ENCODE results near the gene CD40LG. TPM values are rescaled to one million over a fixed set of nuclear protein-coding genes. Genes with fewer than 3 reads are reported as not detected.

CD40LG gene
- polyA plus RNA-seq, 3 donors from 2014 or later: 0.21 to 0.63 (median 0.37) TPM

DNA sequence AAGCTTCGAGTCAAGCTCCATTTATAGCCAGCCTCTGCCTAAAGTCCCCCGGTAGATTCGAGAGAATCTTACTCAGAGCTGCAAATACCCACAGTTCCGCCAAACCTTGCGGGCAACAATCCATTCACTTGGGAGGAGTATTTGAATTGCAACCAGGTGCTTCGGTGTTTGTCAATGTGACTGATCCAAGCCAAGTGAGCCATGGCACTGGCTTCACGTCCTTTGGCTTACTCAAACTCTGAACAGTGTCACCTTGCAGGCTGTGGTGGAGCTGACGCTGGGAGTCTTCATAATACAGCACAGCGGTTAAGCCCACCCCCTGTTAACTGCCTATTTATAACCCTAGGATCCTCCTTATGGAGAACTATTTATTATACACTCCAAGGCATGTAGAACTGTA is 11.2 kb downstream of the CD40LG start:
- peaks cover 21 to 36% of the 10 kb centered on the region in 2 donors for H3K4me1 Mint-ChIP-seq
- no peak overlapping the region for H3K27ac Mint-ChIP-seq
- H3K27me3 Mint-ChIP-seq (ENCODE audit: low read depth in 3 of 3): peaks cover 0 to 5% (median 3%) of the 10 kb centered on the region in 3 donors
- H3K36me3 Mint-ChIP-seq: peaks cover 4 to 22% (median 10%) of the 10 kb centered on the region in 3 donors
- DNase-seq: no peak
- no peak overlapping the region for H3K4me3 Mint-ChIP-seq
- no peaks in the 10 kb centered on the region for H3K9me3 Mint-ChIP-seq

DNA sequence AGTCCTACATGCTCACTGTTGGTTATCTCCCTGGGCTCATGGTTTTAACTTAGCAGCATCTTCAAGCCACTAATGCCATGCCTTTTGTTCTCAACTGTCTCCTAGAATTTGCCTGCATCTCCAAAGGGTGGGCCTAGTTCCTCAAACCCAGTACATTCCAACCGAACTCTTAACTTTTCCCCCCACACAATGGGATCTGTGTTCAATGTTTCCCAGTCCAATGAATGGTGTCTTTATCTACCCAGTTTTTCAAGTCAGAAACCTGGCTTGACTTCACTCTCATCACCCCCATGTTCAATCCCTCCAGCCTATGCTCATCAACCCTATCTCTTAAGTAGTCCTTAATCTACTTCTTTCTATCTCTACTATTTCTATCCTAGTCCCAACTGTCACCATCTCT is 12.9 kb downstream of the CD40LG start:
- Mint-ChIP-seq H3K36me3 (peaks cover 9 to 19% (median 15%) of the 10 kb centered on the region in 3 donors), H3K9me3 (peaks cover 0 to 2% (median 0%) of the 10 kb centered on the region in 6 donors), H3K27ac (peak overlapping the region in 1 of 6 donors; percentile 6), H3K4me3 (no peak overlapping the region), H3K27me3 (ENCODE audit: low read depth in 3 of 3) (peaks cover 0 to 5% (median 0%) of the 10 kb centered on the region in 3 donors), H3K4me1 (peaks cover 35 to 50% of the 10 kb centered on the region in 2 donors)
- DNase-seq: no peak

DNA sequence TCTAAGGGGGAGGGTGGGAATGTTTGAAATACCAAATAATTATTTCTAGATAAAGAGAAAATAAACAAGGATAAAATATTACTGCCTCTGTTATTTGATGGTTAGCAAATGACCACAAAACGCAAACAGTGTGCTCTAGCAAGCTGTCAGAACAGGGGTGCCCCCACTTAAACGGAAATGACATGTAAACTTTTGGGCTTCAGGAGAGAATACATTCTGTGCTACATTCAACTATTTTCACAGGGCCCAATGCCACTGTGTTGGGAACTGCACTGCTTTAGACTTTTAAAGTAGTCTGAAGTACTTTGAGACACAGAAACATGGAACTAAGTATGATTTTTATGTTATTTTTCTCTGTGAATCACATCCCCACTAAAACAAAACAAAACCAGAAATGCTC is 14.1 kb downstream of the CD40LG start:
- H3K9me3 Mint-ChIP-seq: peaks cover 0 to 2% (median 0%) of the 10 kb centered on the region in 6 donors
- peaks cover 9 to 19% (median 19%) of the 10 kb centered on the region in 3 donors for H3K36me3 Mint-ChIP-seq
- no peak for DNase-seq
- peaks cover 0 to 3% (median 0%) of the 10 kb centered on the region in 3 donors for H3K27me3 Mint-ChIP-seq (ENCODE audit: low read depth in 3 of 3)
- peak overlapping the region; percentile 8 to 77 (median 70) for H3K27ac Mint-ChIP-seq
- H3K4me1 Mint-ChIP-seq: peaks cover 42 to 55% of the 10 kb centered on the region in 2 donors
- H3K4me3 Mint-ChIP-seq: peak overlapping the region in 3 of 5 donors; percentile 24 to 55 (median 38)

DNA sequence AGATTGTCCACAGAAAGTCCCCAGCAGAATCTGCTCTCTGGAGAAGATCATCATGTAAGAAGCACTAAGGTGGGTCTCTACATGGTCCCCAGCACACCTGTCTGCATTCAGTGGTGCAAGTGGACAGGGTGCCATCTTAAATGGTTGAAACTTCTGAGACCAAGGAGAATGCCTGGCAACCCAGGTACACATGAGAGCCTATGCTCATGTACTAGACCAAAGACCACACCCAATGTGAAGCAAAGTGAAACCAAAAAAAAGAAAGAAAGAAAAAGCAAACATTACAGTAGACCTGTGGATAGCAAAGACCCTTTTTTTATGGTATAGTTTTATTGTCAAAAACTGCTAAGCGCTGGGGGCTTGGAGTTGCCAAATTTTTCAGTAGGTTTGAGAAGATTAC is 15.0 kb downstream of the CD40LG start:
- H3K4me3 Mint-ChIP-seq: peak overlapping the region in 1 of 5 donors; percentile 10
- peaks cover 0 to 4% (median 2%) of the 10 kb centered on the region in 3 donors for H3K27me3 Mint-ChIP-seq (ENCODE audit: low read depth in 3 of 3)
- H3K36me3 Mint-ChIP-seq: peaks cover 14 to 28% (median 19%) of the 10 kb centered on the region in 3 donors
- peaks cover 50 to 56% of the 10 kb centered on the region in 2 donors for H3K4me1 Mint-ChIP-seq
- peaks cover 0 to 2% (median 0%) of the 10 kb centered on the region in 6 donors for H3K9me3 Mint-ChIP-seq
- no peak for DNase-seq
- peak overlapping the region in 1 of 6 donors; percentile 63 for H3K27ac Mint-ChIP-seq

DNA sequence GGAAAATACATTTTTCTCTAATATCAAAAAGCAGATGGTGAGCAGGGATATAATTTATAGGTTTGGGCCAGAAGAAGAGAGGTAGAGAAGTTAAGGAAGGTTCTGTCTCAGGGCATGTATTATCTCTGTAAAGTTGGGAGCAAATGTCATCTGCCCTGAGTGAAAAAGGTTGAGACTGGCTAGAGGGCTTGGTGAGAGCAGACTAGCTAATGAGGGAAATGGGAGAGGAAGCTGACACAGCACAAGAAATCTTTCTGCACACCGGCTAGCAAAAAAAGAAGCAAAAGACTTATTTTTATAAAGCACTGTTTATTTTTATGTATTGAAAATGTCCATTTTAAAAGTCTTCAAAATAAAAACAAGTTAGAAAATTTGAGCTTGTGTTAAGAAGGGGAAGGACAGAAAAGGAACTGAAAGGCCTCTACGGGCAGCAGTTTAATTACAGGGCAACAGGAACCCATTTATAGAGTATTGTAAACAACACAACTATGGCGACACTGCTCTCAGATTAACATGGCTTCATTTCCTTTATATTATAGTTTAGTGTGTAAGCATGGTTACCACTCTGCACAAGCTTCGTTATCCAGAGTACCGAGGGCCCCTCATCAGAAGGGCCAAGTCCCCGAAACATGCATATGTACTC is 17.4 kb downstream of the CD40LG start:
- Mint-ChIP-seq H3K36me3 (peaks cover 19 to 47% (median 30%) of the 10 kb centered on the region in 3 donors), H3K27ac (peak overlapping the region; percentile 6 to 82 (median 68)), H3K9me3 (peaks cover 0 to 2% (median 0%) of the 10 kb centered on the region in 6 donors), H3K4me3 (peak overlapping the region in 3 of 5 donors; percentile 35 to 42 (median 38)), H3K27me3 (ENCODE audit: low read depth in 3 of 3) (peaks cover 0 to 5% (median 2%) of the 10 kb centered on the region in 3 donors), H3K4me1 (peaks cover 54 to 61% of the 10 kb centered on the region in 2 donors)
- DNase-seq: no peak

DNA sequence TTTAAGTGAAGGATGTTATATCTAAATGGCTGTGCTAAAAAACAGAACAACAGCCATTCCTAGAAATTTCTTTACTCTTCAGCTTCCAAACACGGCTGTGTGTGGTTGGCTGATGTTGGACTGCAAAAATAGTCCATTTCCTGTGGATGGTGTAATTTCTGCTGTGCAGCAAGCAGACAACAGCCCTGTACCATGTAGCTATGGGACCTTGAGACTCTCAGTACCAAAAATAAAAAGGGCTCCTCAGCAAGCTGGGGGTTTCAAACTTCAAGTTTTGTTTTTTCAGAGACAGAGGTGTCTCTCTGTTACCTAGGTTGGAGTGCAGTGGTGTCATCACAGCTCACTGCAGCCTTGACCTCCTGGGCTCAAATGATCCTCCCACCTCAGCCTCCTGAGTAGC is 18.1 kb downstream of the CD40LG start:
- DNase-seq: no peak
- Mint-ChIP-seq H3K4me1 (peaks cover 50 to 61% of the 10 kb centered on the region in 2 donors), H3K4me3 (peak overlapping the region in 1 of 5 donors; percentile 28), H3K27me3 (ENCODE audit: low read depth in 3 of 3) (peaks cover 0 to 5% (median 2%) of the 10 kb centered on the region in 3 donors), H3K27ac (peak overlapping the region in 5 of 6 donors; percentile 15 to 82 (median 69)), H3K9me3 (peaks cover 0 to 2% (median 0%) of the 10 kb centered on the region in 6 donors), H3K36me3 (peaks cover 24 to 50% (median 26%) of the 10 kb centered on the region in 3 donors)

DNA sequence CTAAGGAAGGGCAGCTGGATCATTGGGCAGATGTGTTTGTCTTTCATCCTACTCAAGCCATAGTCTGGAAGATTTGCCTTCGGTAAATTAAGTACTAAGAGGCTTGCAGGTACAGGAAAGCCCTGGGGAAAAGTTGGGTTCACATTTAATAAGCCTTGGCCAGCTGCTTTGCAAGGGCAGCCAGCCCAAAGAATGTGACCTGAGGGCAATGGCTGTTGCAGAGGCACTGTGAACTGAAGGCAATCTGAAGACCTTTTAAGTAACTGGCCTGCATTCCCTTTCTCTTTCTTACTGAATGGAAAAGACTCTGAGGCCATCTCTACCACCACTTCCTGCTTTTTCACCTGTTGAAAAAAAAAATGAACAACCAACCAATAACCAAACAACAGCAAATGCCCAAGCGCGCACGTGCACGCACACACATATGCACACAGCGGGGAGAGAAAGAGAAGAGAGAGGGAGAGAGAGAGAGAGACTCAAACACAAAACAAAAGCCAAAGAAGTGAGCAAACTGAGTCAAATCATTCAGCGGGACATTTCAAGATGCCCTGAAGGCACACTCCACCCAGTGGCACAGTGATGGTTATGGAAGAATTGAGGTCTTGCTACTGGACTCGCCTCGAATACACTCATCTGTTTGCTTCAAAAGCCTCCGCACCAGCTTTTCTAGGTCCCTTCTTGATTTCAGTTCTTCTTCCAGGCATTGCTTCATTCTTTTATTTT is 19.6 kb downstream of the CD40LG start:
- peaks cover 28 to 58% (median 33%) of the 10 kb centered on the region in 3 donors for H3K36me3 Mint-ChIP-seq
- H3K9me3 Mint-ChIP-seq: peaks cover 0 to 2% (median 0%) of the 10 kb centered on the region in 6 donors
- H3K4me3 Mint-ChIP-seq: peak overlapping the region in 1 of 5 donors; percentile 24
- peaks cover 38 to 53% of the 10 kb centered on the region in 2 donors for H3K4me1 Mint-ChIP-seq
- DNase-seq: no peak
- H3K27ac Mint-ChIP-seq: peak overlapping the region; percentile 2 to 53 (median 26)
- H3K27me3 Mint-ChIP-seq (ENCODE audit: low read depth in 3 of 3): peaks cover 0 to 5% (median 2%) of the 10 kb centered on the region in 3 donors

DNA sequence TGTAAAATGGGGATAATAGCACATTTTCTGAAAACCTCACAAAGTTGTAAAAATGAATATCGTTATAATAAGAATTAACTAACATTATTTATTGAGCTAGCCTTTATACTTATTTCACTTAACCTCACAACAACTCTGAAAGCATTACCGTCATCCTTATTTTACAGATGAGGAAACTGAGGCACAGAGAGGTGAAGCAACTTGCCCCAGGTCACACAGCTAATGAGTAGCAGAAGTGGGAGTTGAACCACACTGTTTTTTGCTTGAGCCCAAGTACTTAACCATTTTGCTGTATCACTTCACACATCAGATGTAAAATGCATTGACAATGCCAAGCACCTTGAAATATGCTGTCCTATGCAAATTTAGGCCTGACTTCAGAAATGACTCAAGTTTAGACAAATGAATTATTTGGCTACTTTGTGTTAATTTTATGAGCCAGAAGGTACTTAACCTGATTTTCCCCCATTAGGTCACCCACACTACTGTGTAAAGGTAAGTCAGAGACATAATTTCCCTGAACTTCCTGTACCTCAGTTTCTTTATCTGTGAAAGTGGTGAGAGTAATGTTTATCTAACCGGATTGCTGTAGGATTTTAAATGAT is 23.1 kb downstream of the CD40LG start:
- Mint-ChIP-seq H3K9me3 (no peaks in the 10 kb centered on the region), H3K36me3 (peaks cover 24 to 50% (median 34%) of the 10 kb centered on the region in 3 donors), H3K27ac (no peak overlapping the region), H3K4me3 (no peak overlapping the region), H3K27me3 (ENCODE audit: low read depth in 3 of 3) (peaks cover 0 to 11% (median 5%) of the 10 kb centered on the region in 3 donors), H3K4me1 (peaks cover 20 to 35% of the 10 kb centered on the region in 2 donors)
- DNase-seq: no peak

DNA sequence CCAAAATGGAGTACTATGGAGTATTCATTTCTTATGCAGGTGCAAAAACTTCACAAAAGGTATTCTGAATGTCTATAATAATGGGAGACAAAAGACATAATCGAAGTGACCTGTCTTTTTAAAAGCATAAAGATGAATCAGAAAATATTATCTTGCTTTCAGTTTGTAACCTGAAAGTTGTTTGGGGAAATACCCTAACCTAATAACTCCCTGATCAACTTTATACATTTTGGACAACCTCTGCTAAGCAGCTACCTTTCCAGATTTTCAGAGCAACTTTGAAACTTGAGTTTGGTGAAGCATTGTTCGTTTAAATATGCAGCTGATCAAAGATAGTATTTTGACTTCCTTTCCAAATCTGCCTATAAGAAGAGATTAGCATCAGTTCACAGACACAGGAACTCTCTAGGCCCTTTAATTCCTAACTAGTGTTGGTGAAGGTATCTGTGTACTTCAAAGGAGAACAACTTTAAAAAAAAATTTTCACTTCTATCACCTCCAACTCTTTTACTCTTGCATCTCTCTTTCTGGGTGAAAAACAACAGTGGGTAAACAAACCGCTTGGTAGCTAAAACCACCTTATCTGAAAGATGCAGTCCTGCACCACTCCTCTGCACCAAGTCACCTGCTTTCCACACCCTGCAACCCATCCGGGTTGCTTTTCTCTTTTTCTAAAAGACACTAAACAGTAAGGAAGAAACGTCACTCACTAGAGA is 26.5 kb downstream of the CD40LG start:
- no peak for DNase-seq

DNA sequence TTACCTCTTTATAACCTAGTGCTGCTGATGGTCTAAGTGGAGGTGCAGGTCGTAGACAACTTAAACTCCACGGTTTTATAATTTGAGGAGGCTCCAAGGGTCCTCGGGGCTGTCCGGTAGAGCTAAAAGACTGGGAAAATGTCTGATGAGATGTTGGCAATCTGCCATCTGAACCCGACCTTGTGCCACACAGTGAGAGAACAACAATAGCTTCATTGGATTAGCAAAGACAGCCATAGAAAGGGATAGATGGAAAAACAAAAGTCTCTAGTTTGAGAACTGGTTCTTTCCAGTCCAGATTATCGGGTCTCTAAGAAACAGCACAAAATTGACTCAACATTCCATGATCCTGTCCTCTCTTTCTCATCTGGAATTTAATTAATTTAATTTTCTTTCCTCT is 31.6 kb downstream of the CD40LG start:
- H3K36me3 Mint-ChIP-seq: peaks cover 0 to 11% (median 6%) of the 10 kb centered on the region in 3 donors
- peak overlapping the region in 1 of 6 donors; percentile 51 for H3K27ac Mint-ChIP-seq
- H3K4me1 Mint-ChIP-seq: peaks cover 5 to 7% of the 10 kb centered on the region in 2 donors
- H3K27me3 Mint-ChIP-seq (ENCODE audit: low read depth in 3 of 3): no peaks in the 10 kb centered on the region
- H3K4me3 Mint-ChIP-seq: no peak overlapping the region
- no peak for DNase-seq
- H3K9me3 Mint-ChIP-seq: no peaks in the 10 kb centered on the region

More for the DNA sequence above, 26.5 kb downstream of the CD40LG start:
- Mint-ChIP-seq H3K9me3 (no peaks in the 10 kb centered on the region), H3K27ac (peak overlapping the region; percentile 28 to 87 (median 71)), H3K27me3 (ENCODE audit: low read depth in 3 of 3) (peaks cover 0 to 9% (median 0%) of the 10 kb centered on the region in 3 donors), H3K4me1 (peaks cover 11% of the 10 kb centered on the region in 2 donors), H3K4me3 (peak overlapping the region in 1 of 5 donors; percentile 18), H3K36me3 (peaks cover 14 to 30% (median 29%) of the 10 kb centered on the region in 3 donors)

DNA sequence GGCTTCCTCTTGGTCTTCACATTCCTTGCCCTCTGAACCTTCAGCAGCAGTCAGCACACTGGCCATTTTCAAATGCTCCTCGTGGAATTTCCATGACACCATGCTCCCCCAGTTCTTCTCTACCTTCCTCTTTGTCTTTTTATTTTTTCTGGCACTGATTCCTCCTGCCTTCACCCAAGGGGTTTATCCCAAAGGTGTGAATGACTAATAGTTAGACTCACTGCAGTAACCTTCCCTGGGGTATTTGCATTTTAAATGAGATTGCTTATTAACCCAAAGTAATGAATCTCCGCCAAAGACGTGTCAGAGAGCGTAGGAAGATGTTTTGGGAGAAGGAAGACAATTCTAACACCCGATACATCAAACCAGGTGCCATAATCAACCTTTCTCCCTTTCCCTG is 36.2 kb downstream of the CD40LG start:
- no peaks in the 10 kb centered on the region for H3K9me3 Mint-ChIP-seq
- no peak for DNase-seq
- H3K4me1 Mint-ChIP-seq: peaks cover 9 to 16% of the 10 kb centered on the region in 2 donors
- H3K27ac Mint-ChIP-seq: no peak overlapping the region
- H3K4me3 Mint-ChIP-seq: no peak overlapping the region
- H3K36me3 Mint-ChIP-seq: peaks cover 0 to 4% (median 4%) of the 10 kb centered on the region in 3 donors
- H3K27me3 Mint-ChIP-seq (ENCODE audit: low read depth in 3 of 3): no peaks in the 10 kb centered on the region

DNA sequence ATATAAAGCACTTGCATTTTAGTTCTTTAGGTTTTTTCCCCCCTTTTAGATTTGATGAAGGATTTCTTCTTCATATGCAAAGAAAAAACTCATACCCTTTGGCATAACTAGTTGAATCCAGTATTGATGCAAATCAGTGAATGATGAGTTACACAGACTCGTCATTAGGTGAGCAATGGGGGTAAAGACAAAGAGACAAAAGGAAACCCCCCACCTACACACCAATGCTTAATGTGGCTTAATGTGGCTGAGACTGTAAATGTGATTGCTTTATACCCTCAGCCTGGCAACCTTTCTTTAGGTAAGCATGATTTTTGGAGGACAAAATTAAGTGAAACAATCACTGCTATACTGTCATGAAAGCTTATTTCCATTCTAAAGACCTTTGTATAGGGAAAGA is 39.5 kb downstream of the CD40LG start:
- H3K27ac Mint-ChIP-seq: peak overlapping the region in 2 of 6 donors; percentile 65 to 72
- H3K9me3 Mint-ChIP-seq: no peaks in the 10 kb centered on the region
- peaks cover 0 to 7% (median 4%) of the 10 kb centered on the region in 3 donors for H3K36me3 Mint-ChIP-seq
- peaks cover 39 to 49% of the 10 kb centered on the region in 2 donors for H3K4me1 Mint-ChIP-seq
- peaks cover 0 to 3% (median 0%) of the 10 kb centered on the region in 3 donors for H3K27me3 Mint-ChIP-seq (ENCODE audit: low read depth in 3 of 3)
- no peak for DNase-seq
- H3K4me3 Mint-ChIP-seq: no peak overlapping the region

DNA sequence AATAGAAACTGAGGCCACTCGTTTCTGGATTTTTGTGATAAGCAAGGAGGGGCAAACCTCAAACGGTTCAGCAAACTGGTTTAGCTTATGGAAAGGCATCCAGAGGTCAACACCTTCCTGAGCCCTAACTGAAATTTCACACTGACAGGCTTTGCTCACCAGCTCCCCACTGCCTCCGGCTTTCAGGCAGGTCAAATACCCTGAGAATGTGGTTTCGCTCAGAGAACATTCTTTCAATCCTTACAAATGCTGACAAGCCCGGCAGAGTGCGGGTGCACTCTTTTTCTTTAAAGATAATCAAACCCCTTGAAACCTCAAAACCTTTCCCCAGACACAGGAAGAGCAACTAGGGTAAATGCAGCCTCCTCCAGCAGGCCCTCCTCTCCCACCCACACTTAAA is 41.5 kb downstream of the CD40LG start:
- peaks cover 0 to 7% (median 0%) of the 10 kb centered on the region in 3 donors for H3K27me3 Mint-ChIP-seq (ENCODE audit: low read depth in 3 of 3)
- DNase-seq: peak in 1 of 3 donors; percentile 18
- H3K36me3 Mint-ChIP-seq: peaks cover 0 to 7% (median 4%) of the 10 kb centered on the region in 3 donors
- H3K4me1 Mint-ChIP-seq: peaks cover 52 to 69% of the 10 kb centered on the region in 2 donors
- H3K9me3 Mint-ChIP-seq: no peaks in the 10 kb centered on the region
- H3K4me3 Mint-ChIP-seq: peak overlapping the region; percentile 45 to 71 (median 59)
- H3K27ac Mint-ChIP-seq: peak overlapping the region; percentile 79 to 92 (median 86)
